ENCODE measurements around the gene CARD8.
"Not testable (repeated sequence)": the region's sequence is repeated elsewhere in the genome, so short reads cannot be mapped to it uniquely, and the experiment has no call there.

CARD8 gene

DNA sequence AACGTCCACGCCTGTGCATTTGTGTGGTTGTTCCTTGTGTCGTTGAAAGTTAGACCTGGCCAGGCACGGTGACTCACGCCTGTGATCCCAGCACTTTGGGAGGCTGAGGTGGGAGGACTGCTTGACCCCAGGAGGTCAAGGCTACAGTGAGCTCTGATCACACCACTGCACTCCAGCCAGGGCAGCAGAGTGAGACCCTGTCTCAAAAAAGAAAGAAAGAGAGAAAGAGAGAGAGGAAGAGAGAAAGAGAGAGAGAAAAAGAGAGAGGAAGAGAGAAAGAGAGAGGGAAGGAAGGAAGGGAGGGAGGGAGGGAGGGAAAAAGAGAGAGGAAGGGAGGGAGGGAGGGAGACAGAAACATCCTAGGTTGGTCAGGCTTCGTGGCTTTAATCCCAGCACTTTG, 19.2 kb upstream of the CARD8 start:
- H2AFZ ChIP-seq (ENCODE audit: low read depth, low read length, severe bottlenecking) = no peak overlapping the region
- H3F3A ChIP-seq (ENCODE audit: insufficient read depth) = no peaks in the 10 kb centered on the region
- no peaks in the 10 kb centered on the region for H4K20me1 ChIP-seq (ENCODE audit: low read depth, low read length)
- no peaks in the 10 kb centered on the region for H3K9me3 ChIP-seq (ENCODE audit: insufficient read depth, low read length)
- H3K4me2 ChIP-seq (ENCODE audit: low read depth, low read length, poor library complexity, severe bottlenecking) = no peak overlapping the region
- no peak overlapping the region for H3K4me3 ChIP-seq (ENCODE audit: insufficient read depth, low read length, poor library complexity, severe bottlenecking)
- TF ChIP-seq EZH2phosphoT487 (conservative IDR thresholded peaks at IDR 0.05; ENCODE audit: low read length) = no peak
- TF ChIP-seq, protein P1, sequence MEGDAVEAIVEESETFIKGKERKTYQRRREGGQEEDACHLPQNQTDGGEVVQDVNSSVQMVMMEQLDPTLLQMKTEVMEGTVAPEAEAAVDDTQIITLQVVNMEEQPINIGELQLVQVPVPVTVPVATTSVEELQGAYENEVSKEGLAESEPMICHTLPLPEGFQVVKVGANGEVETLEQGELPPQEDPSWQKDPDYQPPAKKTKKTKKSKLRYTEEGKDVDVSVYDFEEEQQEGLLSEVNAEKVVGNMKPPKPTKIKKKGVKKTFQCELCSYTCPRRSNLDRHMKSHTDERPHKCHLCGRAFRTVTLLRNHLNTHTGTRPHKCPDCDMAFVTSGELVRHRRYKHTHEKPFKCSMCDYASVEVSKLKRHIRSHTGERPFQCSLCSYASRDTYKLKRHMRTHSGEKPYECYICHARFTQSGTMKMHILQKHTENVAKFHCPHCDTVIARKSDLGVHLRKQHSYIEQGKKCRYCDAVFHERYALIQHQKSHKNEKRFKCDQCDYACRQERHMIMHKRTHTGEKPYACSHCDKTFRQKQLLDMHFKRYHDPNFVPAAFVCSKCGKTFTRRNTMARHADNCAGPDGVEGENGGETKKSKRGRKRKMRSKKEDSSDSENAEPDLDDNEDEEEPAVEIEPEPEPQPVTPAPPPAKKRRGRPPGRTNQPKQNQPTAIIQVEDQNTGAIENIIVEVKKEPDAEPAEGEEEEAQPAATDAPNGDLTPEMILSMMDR (IDR thresholded peaks at IDR 0.05; ENCODE audit: insufficient read depth, low read length, poor library complexity, severe bottlenecking) = no peak
- no peaks in the 10 kb centered on the region for H3K36me3 ChIP-seq (ENCODE audit: low read length)
- no peak overlapping the region for H3K9ac ChIP-seq (ENCODE audit: low read length)
- H3K79me2 ChIP-seq (ENCODE audit: insufficient read depth, low read length) = no peaks in the 10 kb centered on the region
- no peak overlapping the region for H3K27ac ChIP-seq (ENCODE audit: low read depth, low read length)
- H3K27me3 ChIP-seq (ENCODE audit: low read length) = no peaks in the 10 kb centered on the region
- no peaks in the 10 kb centered on the region for H3K9me2 ChIP-seq (replicated peaks; ENCODE audit: insufficient read depth, low read length)

DNA sequence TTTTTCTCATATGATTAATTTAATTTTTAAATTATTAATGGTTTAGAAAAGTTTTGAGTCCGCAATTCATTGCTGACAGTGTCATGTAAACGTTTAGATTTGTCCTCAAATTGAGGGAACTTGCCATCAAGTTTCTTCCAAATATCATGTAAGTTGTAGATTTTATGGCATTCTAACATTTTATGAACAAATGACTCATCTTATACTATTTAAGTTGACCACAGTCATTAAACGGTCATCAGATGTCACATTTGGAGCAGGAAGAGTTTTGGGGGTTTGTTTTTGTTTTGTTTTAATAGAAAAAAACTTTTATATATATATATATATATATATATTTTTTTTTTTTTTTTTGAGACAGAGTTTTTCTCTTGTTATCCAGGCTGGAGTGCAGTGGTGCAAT, 18.5 kb upstream of the CARD8 start:
- Histone ChIP-seq H3K27me3 (ENCODE audit: low read length) (no peaks in the 10 kb centered on the region), H3F3A (ENCODE audit: insufficient read depth) (no peaks in the 10 kb centered on the region), H3K27ac (ENCODE audit: low read depth, low read length) (no peak overlapping the region), H3K79me2 (ENCODE audit: insufficient read depth, low read length) (no peaks in the 10 kb centered on the region), H3K36me3 (ENCODE audit: low read length) (no peaks in the 10 kb centered on the region), H3K4me2 (ENCODE audit: low read depth, low read length, poor library complexity, severe bottlenecking) (no peak overlapping the region), H3K9me3 (ENCODE audit: insufficient read depth, low read length) (no peaks in the 10 kb centered on the region), H4K20me1 (ENCODE audit: low read depth, low read length) (no peaks in the 10 kb centered on the region), H3K9ac (ENCODE audit: low read length) (no peak overlapping the region), H2AFZ (ENCODE audit: low read depth, low read length, severe bottlenecking) (no peak overlapping the region), H3K9me2 (replicated peaks; ENCODE audit: insufficient read depth, low read length) (no peaks in the 10 kb centered on the region), H3K4me3 (ENCODE audit: insufficient read depth, low read length, poor library complexity, severe bottlenecking) (no peak overlapping the region)
- TF ChIP-seq, protein P1 (IDR thresholded peaks at IDR 0.05; ENCODE audit: insufficient read depth, low read length, poor library complexity, severe bottlenecking) = no peak
- TF ChIP-seq EZH2phosphoT487 (conservative IDR thresholded peaks at IDR 0.05; ENCODE audit: low read length) = no peak

DNA sequence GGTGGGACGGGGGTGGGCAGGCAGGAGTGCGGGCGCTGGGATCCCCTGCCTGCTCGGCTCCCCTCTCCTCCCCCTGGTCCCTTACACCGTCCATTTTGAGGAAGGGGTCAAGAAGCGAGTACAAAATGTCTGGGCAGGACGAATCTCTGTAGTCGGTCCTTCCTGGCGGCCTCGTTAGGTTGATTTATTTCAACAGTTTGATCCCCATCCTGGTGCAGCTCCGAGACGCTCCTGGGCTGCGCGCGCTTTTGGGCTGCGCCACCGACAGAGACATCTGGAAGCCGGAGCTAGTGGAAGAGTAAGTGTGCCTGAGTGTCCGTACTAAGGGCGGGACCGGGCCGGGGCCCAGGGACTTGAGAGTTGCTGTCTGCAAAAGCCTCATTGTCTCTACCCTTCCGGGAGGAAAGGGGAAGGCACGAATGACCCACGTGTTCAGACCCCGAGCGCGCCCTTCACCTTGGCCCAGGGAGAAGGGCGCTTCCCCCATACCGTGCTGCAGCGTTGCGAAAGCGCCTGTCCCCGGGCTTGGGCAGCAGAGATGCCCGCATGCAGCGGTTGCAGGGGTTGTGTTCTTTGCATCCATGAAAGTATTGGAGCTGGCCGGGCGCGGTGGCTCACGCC, 15.9 kb upstream of the CARD8 start:
- Histone ChIP-seq H3K36me3 (ENCODE audit: low read length) (no peaks in the 10 kb centered on the region), H3K9me2 (replicated peaks; ENCODE audit: insufficient read depth, low read length) (no peaks in the 10 kb centered on the region), H3K4me2 (ENCODE audit: low read depth, low read length, poor library complexity, severe bottlenecking) (no peak overlapping the region), H3K27me3 (ENCODE audit: low read length) (no peaks in the 10 kb centered on the region), H2AFZ (ENCODE audit: low read depth, low read length, severe bottlenecking) (no peak overlapping the region), H3K9ac (ENCODE audit: low read length) (no peak overlapping the region), H4K20me1 (ENCODE audit: low read depth, low read length) (no peaks in the 10 kb centered on the region), H3K27ac (ENCODE audit: low read depth, low read length) (no peak overlapping the region), H3F3A (ENCODE audit: insufficient read depth) (no peaks in the 10 kb centered on the region), H3K4me3 (ENCODE audit: insufficient read depth, low read length, poor library complexity, severe bottlenecking) (no peak overlapping the region), H3K79me2 (ENCODE audit: insufficient read depth, low read length) (no peaks in the 10 kb centered on the region), H3K9me3 (ENCODE audit: insufficient read depth, low read length) (no peaks in the 10 kb centered on the region)
- no peak for TF ChIP-seq EZH2phosphoT487 (conservative IDR thresholded peaks at IDR 0.05; ENCODE audit: low read length)
- TF ChIP-seq, protein P1 (IDR thresholded peaks at IDR 0.05; ENCODE audit: insufficient read depth, low read length, poor library complexity, severe bottlenecking) = no peak

DNA sequence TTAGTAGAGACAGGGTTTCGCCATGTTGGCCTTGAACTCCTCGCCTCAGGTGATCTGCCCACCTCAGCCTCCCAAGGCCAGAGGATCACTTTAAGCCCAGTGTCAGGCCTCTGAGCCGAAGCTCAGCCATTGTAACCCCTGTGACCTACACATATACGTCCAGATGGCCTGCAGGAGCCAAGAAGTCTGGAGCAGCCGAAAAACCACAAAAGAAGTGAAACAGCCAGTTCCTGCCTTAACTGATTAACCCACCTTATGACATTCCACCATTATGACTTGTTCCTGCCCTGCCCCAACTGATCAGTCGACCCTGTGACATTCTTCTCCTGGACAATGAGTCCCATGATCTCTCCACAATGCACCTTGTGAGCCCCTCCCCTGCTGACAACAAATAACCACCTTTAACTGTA, 13.9 kb upstream of the CARD8 start:
- H3K27ac ChIP-seq (ENCODE audit: low read depth, low read length); H3K9ac ChIP-seq (ENCODE audit: low read length); H4K20me1 ChIP-seq (ENCODE audit: low read depth, low read length); H3K4me3 ChIP-seq (ENCODE audit: insufficient read depth, low read length, poor library complexity, severe bottlenecking); H3K79me2 ChIP-seq (ENCODE audit: insufficient read depth, low read length); H3K27me3 ChIP-seq (ENCODE audit: low read length); H3K9me2 ChIP-seq (replicated peaks; ENCODE audit: insufficient read depth, low read length); H3K4me2 ChIP-seq (ENCODE audit: low read depth, low read length, poor library complexity, severe bottlenecking); H2AFZ ChIP-seq (ENCODE audit: low read depth, low read length, severe bottlenecking); H3K9me3 ChIP-seq (ENCODE audit: insufficient read depth, low read length); H3K36me3 ChIP-seq (ENCODE audit: low read length); H3F3A ChIP-seq (ENCODE audit: insufficient read depth): not testable (repeated sequence)

DNA sequence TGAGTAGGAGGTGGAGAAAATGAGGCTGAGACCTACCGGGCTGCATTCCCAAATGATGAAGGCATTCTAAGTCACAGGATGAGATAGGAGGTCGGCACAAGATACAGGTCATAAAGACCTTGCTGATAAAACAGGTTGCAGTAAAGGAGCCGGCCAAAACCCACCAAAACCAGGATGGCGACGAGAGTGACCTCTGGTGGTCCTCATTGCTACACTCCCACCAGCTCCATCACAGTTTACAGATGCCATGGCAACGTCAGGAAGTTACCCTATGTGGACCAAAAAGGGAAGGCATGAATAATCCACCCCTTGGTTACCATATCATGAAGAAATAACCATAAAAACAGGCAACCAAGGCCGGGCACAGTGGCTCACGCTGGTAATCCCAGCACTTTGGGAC, 9.6 kb upstream of the CARD8 start:
- H3K9me2 ChIP-seq (replicated peaks; ENCODE audit: insufficient read depth, low read length); H3K4me3 ChIP-seq (ENCODE audit: insufficient read depth, low read length, poor library complexity, severe bottlenecking); H3K4me2 ChIP-seq (ENCODE audit: low read depth, low read length, poor library complexity, severe bottlenecking); H3K27me3 ChIP-seq (ENCODE audit: low read length); H4K20me1 ChIP-seq (ENCODE audit: low read depth, low read length); H3K9ac ChIP-seq (ENCODE audit: low read length); H3K79me2 ChIP-seq (ENCODE audit: insufficient read depth, low read length); H3K9me3 ChIP-seq (ENCODE audit: insufficient read depth, low read length); H2AFZ ChIP-seq (ENCODE audit: low read depth, low read length, severe bottlenecking); H3F3A ChIP-seq (ENCODE audit: insufficient read depth); H3K27ac ChIP-seq (ENCODE audit: low read depth, low read length); H3K36me3 ChIP-seq (ENCODE audit: low read length): not testable (repeated sequence)

DNA sequence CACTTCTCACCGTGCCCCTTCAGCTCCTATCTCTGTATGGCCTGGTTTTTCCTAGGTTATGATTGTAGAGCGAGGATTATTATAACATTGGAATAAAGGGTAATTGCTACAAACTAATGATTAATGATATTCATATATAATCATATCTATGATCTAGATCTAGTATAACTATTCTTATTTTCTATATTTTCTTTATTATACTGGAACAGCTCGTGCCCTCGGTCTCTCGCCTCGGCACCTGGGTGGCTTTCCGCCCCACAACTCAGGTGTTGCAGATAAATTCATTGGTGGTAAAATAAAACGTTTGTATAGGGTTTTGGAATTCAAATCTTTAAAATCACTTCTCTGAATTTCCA, 4.6 kb upstream of the CARD8 start:
- peak overlapping the region; percentile 84; the same call in 1 of the 2 replicates for H3K27ac ChIP-seq (ENCODE audit: low read depth, low read length)

More for the DNA sequence above, 4.6 kb upstream of the CARD8 start:
- not testable (repeated sequence) for H3K9me2 ChIP-seq (replicated peaks; ENCODE audit: insufficient read depth, low read length); H3K36me3 ChIP-seq (ENCODE audit: low read length); H3K4me3 ChIP-seq (ENCODE audit: insufficient read depth, low read length, poor library complexity, severe bottlenecking); H3K9me3 ChIP-seq (ENCODE audit: insufficient read depth, low read length); H4K20me1 ChIP-seq (ENCODE audit: low read depth, low read length); H3K27me3 ChIP-seq (ENCODE audit: low read length)
- Histone ChIP-seq H3F3A (ENCODE audit: insufficient read depth) (peaks cover 19% of the 10 kb centered on the region), H3K9ac (ENCODE audit: low read length) (peak overlapping the region; percentile 66), H2AFZ (ENCODE audit: low read depth, low read length, severe bottlenecking) (peak overlapping the region; percentile 80), H3K4me2 (ENCODE audit: low read depth, low read length, poor library complexity, severe bottlenecking) (peak overlapping the region; percentile 71), H3K79me2 (ENCODE audit: insufficient read depth, low read length) (peaks cover 14% of the 10 kb centered on the region; the same call in 1 of the 2 replicates)

Data from SU-DHL-6 (cell line).